HCT116 (cell line): Measurements from ENCODE around the gene BICD1. TPM values are rescaled to one million over a fixed set of nuclear protein-coding genes. Genes with fewer than 3 reads are reported as not detected.

ENCODE experiments used
- ATAC-seq: fragments of 200-7000 bp; cut with Tn5 transposase; 2 replicates; pipeline ENCODE4 v1.9.1; 2020; ENCODE audit warnings: mild to moderate bottlenecking, moderate library complexity
- BruUV-seq: library from RNA; stranded (reverse); fragments of 400-500 nt; replicated peaks from 2 replicates; lab custom pipeline; 2021; lab: Mats Ljungman, UMichigan
- CTCF ChIA-PET: fragments of 300-600 bp; sonication (Branson Sonifier 250); formaldehyde crosslinking; loops from one replicate; lab custom pipeline; 2021; ENCODE audit warnings: antibody characterized with exemption; lab: Charles Lee
- POLR2A ChIA-PET: fragments of 300-600, 350-600 bp; sonication (Branson Sonifier 250); formaldehyde crosslinking; loops from one replicate; lab custom pipeline; 2021; ENCODE audit warnings: antibody characterized with exemption; lab: Charles Lee
- RAD21 ChIA-PET, 2 experiments: fragments of 300-600 bp; sonication (Branson Sonifier 250); formaldehyde crosslinking; loops; one replicate each; lab custom pipeline; 2023; ENCODE audit warnings: low total read pairs in 2 of 2; ENCODE audit not compliant: uncharacterized antibody in 2 of 2, unreplicated experiment in 2 of 2, low non-redundant PET in 1 of 2; lab: Charles Lee
- DNase-seq: peaks from one replicate; pipeline ENCODE4 v3.0.0-alpha.2; 2010; ENCODE audit warnings: low read depth, low spot score
- H2AFZ ChIP-seq: fragments of 200-600 bp; shearing (Covaris generic), sonication (generic); 2 replicates; pipeline ENCODE4 v1.6.1; 2017; ENCODE audit warnings: low read depth, mixed run types, mixed read lengths, antibody characterized with exemption, low read length; ENCODE audit not compliant: poor library complexity, severe bottlenecking
- H3K27ac ChIP-seq: 2 replicates; pipeline ENCODE4 v1.5.1; 2012; ENCODE audit warnings: low read depth, low read length
- H3K27me3 ChIP-seq: fragments of 200-600 bp; sonication (generic); 2 replicates; pipeline ENCODE4 v1.6.1; 2016; ENCODE audit warnings: mixed run types, low read length, mixed read lengths; ENCODE audit not compliant: insufficient read depth
- H3K36me3 ChIP-seq, 2 experiments: fragments of 200-500 bp in 1 of 2; fragments of 200-600 bp in 1 of 2; sonication (Bioruptor generic) in 1 of 2; sonication (generic) in 1 of 2; 2 replicates each; pipeline versions ENCODE4 v1.5.1 to v1.6.1; 2014 to 2016; ENCODE audit warnings: low read length in 2 of 2, inconsistent platforms in 1 of 2, mixed read lengths in 1 of 2, mixed run types in 1 of 2; ENCODE audit not compliant: insufficient read depth in 2 of 2, control insufficient read depth in 1 of 2
- H3K4me1 ChIP-seq, 2 experiments: fragments of 200-600 bp in 1 of 2; sonication (generic) in 1 of 2; 2 replicates each; pipeline versions ENCODE4 v1.5.1 to v1.6.1; 2012 to 2017; ENCODE audit warnings: low read length in 2 of 2, inconsistent platforms in 1 of 2, mild to moderate bottlenecking in 1 of 2, mixed read lengths in 1 of 2, mixed run types in 1 of 2, moderate library complexity in 1 of 2; ENCODE audit not compliant: insufficient read depth in 2 of 2, control insufficient read depth in 1 of 2
- H3K4me2 ChIP-seq: fragments of 200-600 bp; sonication (generic); 2 replicates; pipeline ENCODE4 v1.6.1; 2017; ENCODE audit warnings: mixed run types, low read length, mixed read lengths
- H3K4me3 ChIP-seq, 2 experiments: fragments of 200-600 bp in 1 of 2; sonication (generic) in 1 of 2; replicated peaks in 1 of 2; 2 replicates each; pipeline ENCODE4 v1.5.1; 2011 to 2016; ENCODE audit warnings: low read length in 2 of 2, control low read depth in 1 of 2, low read depth in 1 of 2, mild to moderate bottlenecking in 1 of 2, mixed read lengths in 1 of 2, mixed run types in 1 of 2
- H3K79me2 ChIP-seq: fragments of 200-600 bp; sonication (generic); 2 replicates; pipeline ENCODE4 v1.6.1; 2017; ENCODE audit warnings: mild to moderate bottlenecking, mixed run types, low read length, moderate library complexity, mixed read lengths; ENCODE audit not compliant: insufficient read depth
- H3K9ac ChIP-seq: fragments of 200-600 bp; sonication (generic); 2 replicates; pipeline ENCODE4 v1.6.1; 2016; ENCODE audit warnings: low read length, mixed read lengths
- H3K9me2 ChIP-seq: fragments of 200-600 bp; sonication (generic), shearing (Covaris generic); 2 replicates; pipeline ENCODE4 v1.6.1; 2017; ENCODE audit warnings: mixed run types, mild to moderate bottlenecking, moderate library complexity; ENCODE audit not compliant: insufficient read depth
- H3K9me3 ChIP-seq, 2 experiments: fragments of 200-500 bp in 1 of 2; fragments of 200-600 bp in 1 of 2; sonication (Bioruptor generic) in 1 of 2; sonication (generic) in 1 of 2; 2 replicates each; pipeline ENCODE4 v1.6.1; 2014 to 2017; ENCODE audit warnings: low read length in 2 of 2, mixed read lengths in 2 of 2, inconsistent platforms in 1 of 2, low read depth in 1 of 2, mild to moderate bottlenecking in 1 of 2, mixed run types in 1 of 2, moderate library complexity in 1 of 2; ENCODE audit not compliant: control insufficient read depth in 1 of 2, insufficient read depth in 1 of 2
- H4K20me1 ChIP-seq: fragments of 200-600 bp; sonication (generic), shearing (Covaris generic); 2 replicates; pipeline ENCODE4 v1.6.1; 2017; ENCODE audit warnings: mixed run types, mild to moderate bottlenecking, moderate library complexity; ENCODE audit not compliant: insufficient read depth
- POLR2AphosphoS5 ChIP-seq: IDR thresholded peaks from 2 replicates; pipeline ENCODE4 v1.6.1; 2011; ENCODE audit warnings: mild to moderate bottlenecking, low read depth, low read length, moderate library complexity
- RAD21 ChIP-seq: IDR thresholded peaks from 2 replicates; pipeline ENCODE4 v1.6.1; 2012; ENCODE audit warnings: low read depth, mild to moderate bottlenecking
- SP1 ChIP-seq: IDR thresholded peaks from 2 replicates; pipeline ENCODE4 v1.6.1; 2012; ENCODE audit warnings: low read depth
- intact Hi-C: fragments of 100-400 bp; cut with micrococcal nuclease; formaldehyde crosslinking; loops from 2 replicates; pipeline ENCODE4 v1.10.0; 2022
- total RNA-seq: library from RNA; stranded (reverse); gene quantifications from one replicate; pipeline ENCODE4 v1.2.1, GENCODE V29; 2021; ENCODE audit not compliant: unreplicated experiment
- TF ChIP-seq, protein P1 (sequence below): IDR thresholded peaks from 2 replicates; pipeline ENCODE4 v1.6.1; 2012
- TF ChIP-seq, protein P2 (sequence below): IDR thresholded peaks from 2 replicates; pipeline ENCODE4 v1.6.1; 2011; ENCODE audit warnings: mild to moderate bottlenecking, low read length, moderate library complexity; ENCODE audit not compliant: insufficient replicate concordance; ENCODE audit errors: extremely low read depth

The BICD1 gene
- total RNA-seq, 1 experiment from 2014 or later, result 32.5 TPM

DNA sequence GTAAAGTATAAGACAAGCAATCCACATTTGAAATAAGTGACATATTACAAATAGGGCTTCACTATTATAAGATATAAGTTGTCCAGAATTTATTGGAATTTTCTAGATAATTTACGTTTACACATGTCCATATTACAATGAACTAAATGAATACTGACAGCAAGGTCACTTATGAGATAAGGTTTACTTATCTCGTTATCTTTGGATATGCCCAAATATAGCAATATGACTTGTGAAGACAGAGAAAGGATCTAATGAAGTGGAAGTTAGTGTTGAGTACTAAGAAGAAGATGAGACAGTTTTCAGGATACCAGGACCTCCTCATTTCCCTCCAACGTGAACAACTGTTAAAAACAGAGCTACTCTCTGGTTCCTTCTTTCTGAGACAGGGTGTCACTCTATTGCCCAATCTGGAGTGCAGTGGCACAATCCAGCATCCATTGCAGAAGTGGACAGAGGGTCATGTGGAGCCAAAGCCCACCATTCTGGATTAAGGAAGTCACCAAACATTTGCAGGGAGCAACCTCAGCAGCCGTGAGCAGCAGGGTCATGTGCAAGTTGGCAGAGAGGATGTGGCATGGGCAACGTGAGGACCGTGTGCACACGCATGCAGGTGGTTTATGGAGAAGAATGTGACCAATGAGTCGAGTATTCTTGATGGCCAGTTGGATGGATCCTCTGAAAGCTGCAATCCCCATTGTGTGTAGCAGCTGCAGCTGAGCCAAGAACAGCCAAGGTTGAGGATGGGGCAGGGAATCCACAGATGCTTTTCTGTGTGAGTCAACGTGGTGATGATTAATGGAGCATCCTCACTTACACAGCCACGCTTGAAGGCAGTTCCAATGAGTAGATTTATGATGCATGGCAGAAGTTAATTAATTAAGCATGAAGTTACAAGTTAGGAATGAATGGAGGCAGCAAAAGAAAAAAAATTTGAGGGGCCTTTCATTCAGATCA is 111.0 kb downstream of the BICD1 start:
- H3K9ac ChIP-seq, result no peak overlapping the region
- TF ChIP-seq RAD21 (no peak), POLR2AphosphoS5 (no peak), SP1 (no peak)
- TF ChIP-seq, protein P1, sequence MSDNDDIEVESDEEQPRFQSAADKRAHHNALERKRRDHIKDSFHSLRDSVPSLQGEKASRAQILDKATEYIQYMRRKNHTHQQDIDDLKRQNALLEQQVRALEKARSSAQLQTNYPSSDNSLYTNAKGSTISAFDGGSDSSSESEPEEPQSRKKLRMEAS, result no peak
- TF ChIP-seq, protein P2, sequence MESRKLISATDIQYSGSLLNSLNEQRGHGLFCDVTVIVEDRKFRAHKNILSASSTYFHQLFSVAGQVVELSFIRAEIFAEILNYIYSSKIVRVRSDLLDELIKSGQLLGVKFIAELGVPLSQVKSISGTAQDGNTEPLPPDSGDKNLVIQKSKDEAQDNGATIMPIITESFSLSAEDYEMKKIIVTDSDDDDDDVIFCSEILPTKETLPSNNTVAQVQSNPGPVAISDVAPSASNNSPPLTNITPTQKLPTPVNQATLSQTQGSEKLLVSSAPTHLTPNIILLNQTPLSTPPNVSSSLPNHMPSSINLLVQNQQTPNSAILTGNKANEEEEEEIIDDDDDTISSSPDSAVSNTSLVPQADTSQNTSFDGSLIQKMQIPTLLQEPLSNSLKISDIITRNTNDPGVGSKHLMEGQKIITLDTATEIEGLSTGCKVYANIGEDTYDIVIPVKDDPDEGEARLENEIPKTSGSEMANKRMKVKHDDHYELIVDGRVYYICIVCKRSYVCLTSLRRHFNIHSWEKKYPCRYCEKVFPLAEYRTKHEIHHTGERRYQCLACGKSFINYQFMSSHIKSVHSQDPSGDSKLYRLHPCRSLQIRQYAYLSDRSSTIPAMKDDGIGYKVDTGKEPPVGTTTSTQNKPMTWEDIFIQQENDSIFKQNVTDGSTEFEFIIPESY, result no peak
- H3K4me3 ChIP-seq, result no peak overlapping the region
- no peaks in the 10 kb centered on the region for H3K79me2 ChIP-seq
- POLR2A ChIA-PET, result no interaction called here
- peaks cover 0 to 5% of the 10 kb centered on the region in 2 experiments; a peak in 1 of 4 replicates for H3K4me1 ChIP-seq
- H4K20me1 ChIP-seq, result no peaks in the 10 kb centered on the region
- no peaks in the 10 kb centered on the region for H3K27me3 ChIP-seq
- RAD21 ChIA-PET, result no interaction called here
- ATAC-seq, result no peak
- no peaks in the 10 kb centered on the region for H3K9me2 ChIP-seq
- intact Hi-C loops, result no loop called here
- peaks cover 0 to 3% of the 10 kb centered on the region in 2 experiments; a peak in 1 of 4 replicates for H3K36me3 ChIP-seq
- no peak overlapping the region for H3K27ac ChIP-seq
- no TSS peak for BruUV-seq
- no peak overlapping the region for H3K4me2 ChIP-seq
- CTCF ChIA-PET, result no interaction called here
- H3K9me3 ChIP-seq, result no peaks in the 10 kb centered on the region
- no peak for DNase-seq
- no peak overlapping the region for H2AFZ ChIP-seq
